ENCODE data around the gene SUPT6H.

- no peak for TF ChIP-seq HCFC1 (IDR thresholded peaks at IDR 0.05; ENCODE audit: low read depth, low read length)
- no peak for TF ChIP-seq RBM34 (IDR thresholded peaks at IDR 0.05; ENCODE audit: borderline replicate concordance, insufficient read depth, low read length)
- no peak for TF ChIP-seq POLR2A (conservative IDR thresholded peaks at IDR 0.05)
- no peak for TF ChIP-seq ZNF324 (CRISPR knock-in tag; IDR thresholded peaks at IDR 0.05)
- TF ChIP-seq PML (IDR thresholded peaks at IDR 0.05; ENCODE audit: low read length), result no peak
- TF ChIP-seq KDM1A (IDR thresholded peaks at IDR 0.05), result no peak
- no peak for TF ChIP-seq KLF10 (CRISPR knock-in tag; IDR thresholded peaks at IDR 0.05)
- no peak for TF ChIP-seq TCF7L2 (IDR thresholded peaks at IDR 0.05; ENCODE audit: low read depth, low read length)
- TF ChIP-seq, protein P1, sequence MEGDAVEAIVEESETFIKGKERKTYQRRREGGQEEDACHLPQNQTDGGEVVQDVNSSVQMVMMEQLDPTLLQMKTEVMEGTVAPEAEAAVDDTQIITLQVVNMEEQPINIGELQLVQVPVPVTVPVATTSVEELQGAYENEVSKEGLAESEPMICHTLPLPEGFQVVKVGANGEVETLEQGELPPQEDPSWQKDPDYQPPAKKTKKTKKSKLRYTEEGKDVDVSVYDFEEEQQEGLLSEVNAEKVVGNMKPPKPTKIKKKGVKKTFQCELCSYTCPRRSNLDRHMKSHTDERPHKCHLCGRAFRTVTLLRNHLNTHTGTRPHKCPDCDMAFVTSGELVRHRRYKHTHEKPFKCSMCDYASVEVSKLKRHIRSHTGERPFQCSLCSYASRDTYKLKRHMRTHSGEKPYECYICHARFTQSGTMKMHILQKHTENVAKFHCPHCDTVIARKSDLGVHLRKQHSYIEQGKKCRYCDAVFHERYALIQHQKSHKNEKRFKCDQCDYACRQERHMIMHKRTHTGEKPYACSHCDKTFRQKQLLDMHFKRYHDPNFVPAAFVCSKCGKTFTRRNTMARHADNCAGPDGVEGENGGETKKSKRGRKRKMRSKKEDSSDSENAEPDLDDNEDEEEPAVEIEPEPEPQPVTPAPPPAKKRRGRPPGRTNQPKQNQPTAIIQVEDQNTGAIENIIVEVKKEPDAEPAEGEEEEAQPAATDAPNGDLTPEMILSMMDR (IDR thresholded peaks at IDR 0.05 in 2 of 3, conservative IDR thresholded peaks at IDR 0.05 in 1 of 3; ENCODE audit: insufficient read depth in 2 of 3, low read depth in 1 of 3, low read length in 3 of 3), result no peak
- no peak for TF ChIP-seq ZZZ3 (IDR thresholded peaks at IDR 0.05)
These were observed 20.4 kb upstream of the SUPT6H start for GRCh38 chr17:28641579-28641978.

Measured in K562 (cell line).